ENCODE results near the gene RACGAP1. TPM values are rescaled to one million over a fixed set of nuclear protein-coding genes. Genes with fewer than 3 reads are reported as not detected.
A peak's percentile ranks its signal among the peaks of the same experiment; 100 is the strongest.

Gene RACGAP1
- total RNA-seq, 1 experiment from 2014 or later: 95.3 TPM

GRCh38 chr12:50057896-50058670, 32.8 kb upstream of the RACGAP1 start:
- no peaks in the 10 kb centered on the region for H4K20me1 ChIP-seq (ENCODE audit: low read length)
- DNase-seq: no peak
- TF ChIP-seq EZH2phosphoT487 (IDR thresholded peaks at IDR 0.05; ENCODE audit: borderline replicate concordance, low read length) (no peak), EZH2 (IDR thresholded peaks at IDR 0.05; ENCODE audit: low read length, unreplicated experiment) (no peak), CTCF (conservative IDR thresholded peaks at IDR 0.05; ENCODE audit: low read depth, low read length) (no peak)
- intact Hi-C loops (cut with micrococcal nuclease): loop anchor here (2.0 to 5.0 kb wide), 2 partner anchors 83 to 281 kb away; no protein-coding TSS in a partner anchor
- H3K4me3 ChIP-seq (ENCODE audit: low read length): peak overlapping the region; percentile 75
- H3K4me1 ChIP-seq (ENCODE audit: insufficient read depth, low read length): peaks cover 11% of the 10 kb centered on the region
- no peaks in the 10 kb centered on the region for H3K36me3 ChIP-seq (ENCODE audit: low read depth, low read length)
- ATAC-seq: peak; percentile 14
- H3K4me2 ChIP-seq (ENCODE audit: low read length): peak overlapping the region; percentile 94
- H3F3A ChIP-seq (ENCODE audit: low read length, unreplicated experiment): no peaks in the 10 kb centered on the region
- peak overlapping the region; percentile 75 for H2AFZ ChIP-seq (ENCODE audit: low read length)
- no peaks in the 10 kb centered on the region for H3K27me3 ChIP-seq (ENCODE audit: low read length)
- H3K9me3 ChIP-seq (ENCODE audit: low read length): no peaks in the 10 kb centered on the region
- peak overlapping the region; percentile 40; the same call in 1 of the 2 replicates for H3K9ac ChIP-seq (ENCODE audit: low read length)
- no peak overlapping the region for H3K27ac ChIP-seq (ENCODE audit: low read length)
- no peaks in the 10 kb centered on the region for H3K79me2 ChIP-seq (ENCODE audit: low read length)
- no peaks in the 10 kb centered on the region for H3K9me2 ChIP-seq (replicated peaks; ENCODE audit: low read length)
- POLR2A ChIA-PET (ENCODE audit: unreplicated experiment): no interaction called here
- CTCF ChIA-PET: interaction anchor here (0.6 kb wide), 1 partner anchor 186 kb away, joined by 4 read pairs; no protein-coding TSS in a partner anchor
- BruUV-seq (replicated peaks): no TSS peak

- Histone ChIP-seq H3K4me2 (ENCODE audit: low read length) (peak within 1 kb of the TSS; percentile 94), H4K20me1 (ENCODE audit: low read length) (no peaks in the 10 kb centered on the region), H2AFZ (ENCODE audit: low read length) (peak within 1 kb of the TSS; percentile 87), H3K4me1 (ENCODE audit: insufficient read depth, low read length) (peaks cover 11% of the 10 kb centered on the region), H3K9me2 (replicated peaks; ENCODE audit: low read length) (no peaks in the 10 kb centered on the region), H3K27me3 (ENCODE audit: low read length) (no peaks in the 10 kb centered on the region), H3K27ac (ENCODE audit: low read length) (no peak within 1 kb of the TSS), H3F3A (ENCODE audit: low read length, unreplicated experiment) (no peaks in the 10 kb centered on the region), H3K36me3 (ENCODE audit: low read depth, low read length) (no peaks in the 10 kb centered on the region), H3K9me3 (ENCODE audit: low read length) (no peaks in the 10 kb centered on the region), H3K79me2 (ENCODE audit: low read length) (no peaks in the 10 kb centered on the region), H3K9ac (ENCODE audit: low read length) (peak within 1 kb of the TSS; percentile 40), H3K4me3 (ENCODE audit: low read length) (peak within 1 kb of the TSS; percentile 75)
- peak; percentile 71 for ATAC-seq
- ChIA-PET POLR2A (ENCODE audit: unreplicated experiment) (no interaction called here), CTCF (interaction anchor here (0.6 to 1.2 kb wide), 2 partner anchors 83 to 185 kb away, joined by 4 read pairs; no protein-coding TSS in a partner anchor)
- intact Hi-C loops (cut with micrococcal nuclease): loop anchor here (1.0 to 5.0 kb wide), 4 partner anchors 82 to 280 kb away; no protein-coding TSS in a partner anchor
- BruUV-seq (replicated peaks): no TSS peak
- DNase-seq: peak; percentile 64
- TF ChIP-seq EZH2 (IDR thresholded peaks at IDR 0.05; ENCODE audit: low read length, unreplicated experiment) (no peak), EZH2phosphoT487 (IDR thresholded peaks at IDR 0.05; ENCODE audit: borderline replicate concordance, low read length) (no peak), CTCF (conservative IDR thresholded peaks at IDR 0.05; ENCODE audit: low read depth, low read length) (no peak)
Observed at GRCh38 chr12:50057000-50057841, 31.9 kb upstream of the RACGAP1 start, which contains the start of gene ASIC1. ASIC1 (plus strand) TSS chr12:50057596; CDS start chr12:50058767, 1,171 bp downstream.

All from PC-3 (cell line).